Measurements from ENCODE around the gene RNPS1. TPM values are rescaled to one million over a fixed set of nuclear protein-coding genes. Genes with fewer than 3 reads are reported as not detected.
A peak's percentile ranks its signal among the peaks of the same experiment; 100 is the strongest.

RNPS1 gene
- total and polyA plus RNA-seq, 4 donors: 95.5 to 101 (median 97.4) TPM

GRCh38 chr16:2284797-2285576 is 17.1 kb upstream of the RNPS1 start:
- no peaks in the 10 kb centered on the region for H3K4me1 ChIP-seq (ENCODE audit: control insufficient read depth in 1 of 2, insufficient read depth in 2 of 2, low read length in 2 of 2)
- no peak overlapping the region for H3K4me3 ChIP-seq (ENCODE audit: low read length in 2 of 2)
- H3K27ac ChIP-seq (ENCODE audit: low read depth in 1 of 2, low read length in 2 of 2): no peak overlapping the region
- ATAC-seq (ENCODE audit: low FRiP score) (no peak), DNase-seq (peak in 1 of 2 donors; percentile 37)
- H3K9me3 ChIP-seq (ENCODE audit: control insufficient read depth, low read length): no peaks in the 10 kb centered on the region
- intact Hi-C loops (cut with DNase I): no loop called here
- peaks cover 0 to 6% of the 10 kb centered on the region in 2 donors for H3K36me3 ChIP-seq (ENCODE audit: control insufficient read depth in 1 of 2, insufficient read depth in 2 of 2, low read length in 1 of 2)
- 87 to 89% methylated on average over 34 to 35 of the region's 35 CpGs for WGBS, 2 donors
- no peaks in the 10 kb centered on the region for H3K27me3 ChIP-seq (ENCODE audit: control insufficient read depth in 1 of 2, insufficient read depth in 2 of 2, low read length in 1 of 2)

GRCh38 chr16:2284001-2284770 is 16.3 kb upstream of the RNPS1 start:
- 87% methylated on average over 36 to 37 of the region's 37 CpGs for WGBS, 2 donors
- DNase-seq (peak in 1 of 2 donors; percentile 47), ATAC-seq (ENCODE audit: low FRiP score) (no peak)
- no peaks in the 10 kb centered on the region for H3K4me1 ChIP-seq (ENCODE audit: control insufficient read depth in 1 of 2, insufficient read depth in 2 of 2, low read length in 2 of 2)
- H3K27me3 ChIP-seq (ENCODE audit: control insufficient read depth in 1 of 2, insufficient read depth in 2 of 2, low read length in 1 of 2): no peaks in the 10 kb centered on the region
- H3K27ac ChIP-seq (ENCODE audit: low read depth in 1 of 2, low read length in 2 of 2): no peak overlapping the region
- intact Hi-C loops (cut with DNase I): no loop called here
- no peaks in the 10 kb centered on the region for H3K9me3 ChIP-seq (ENCODE audit: control insufficient read depth, low read length)
- no peak overlapping the region for H3K4me3 ChIP-seq (ENCODE audit: low read length in 2 of 2)
- H3K36me3 ChIP-seq (ENCODE audit: control insufficient read depth in 1 of 2, insufficient read depth in 2 of 2, low read length in 1 of 2): peaks cover 0 to 4% of the 10 kb centered on the region in 2 donors

DNA sequence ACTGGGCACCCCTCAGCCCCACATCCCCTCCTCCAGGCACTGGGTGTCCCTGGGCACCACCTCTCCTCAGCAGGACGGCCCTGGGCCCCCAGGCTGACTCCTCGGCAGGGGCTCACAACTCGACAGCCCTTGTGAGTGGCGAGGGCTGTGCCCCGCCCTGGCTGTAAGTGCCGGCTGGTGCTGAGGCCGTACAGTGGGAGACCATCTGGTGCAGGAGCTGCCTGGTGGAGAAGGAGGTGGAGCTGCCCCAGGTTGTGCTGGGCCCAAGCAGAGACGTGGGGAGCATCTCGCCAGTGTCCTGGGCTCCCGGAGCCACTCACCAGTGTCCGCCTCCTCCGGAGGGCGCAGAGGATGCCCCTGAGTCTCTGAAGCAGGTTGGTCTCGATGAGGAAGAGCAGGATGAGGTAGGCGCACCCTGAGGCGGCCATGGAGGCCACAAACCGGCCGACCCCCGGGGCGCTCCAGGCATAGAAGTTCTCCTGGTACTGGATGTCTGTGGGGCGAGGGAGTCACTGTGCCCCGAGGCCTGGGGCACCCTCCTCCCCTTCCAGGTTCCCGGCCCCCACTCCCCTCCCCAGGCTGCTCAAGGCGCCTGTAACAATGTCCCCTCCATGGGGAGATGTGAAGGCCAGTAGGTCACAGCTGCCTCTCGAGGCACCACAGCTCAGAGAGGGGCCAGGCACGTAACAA is 15.1 kb upstream of the RNPS1 start:
- H3K9me3 ChIP-seq (ENCODE audit: control insufficient read depth, low read length): no peaks in the 10 kb centered on the region
- peaks cover 0 to 4% of the 10 kb centered on the region in 2 donors for H3K36me3 ChIP-seq (ENCODE audit: control insufficient read depth in 1 of 2, insufficient read depth in 2 of 2, low read length in 1 of 2)
- H3K27me3 ChIP-seq (ENCODE audit: control insufficient read depth in 1 of 2, insufficient read depth in 2 of 2, low read length in 1 of 2): no peaks in the 10 kb centered on the region
- WGBS, 2 donors: 85 to 87% methylated on average over 25 to 26 of the region's 26 CpGs
- no peak for DNase-seq
- intact Hi-C loops (cut with DNase I): no loop called here
- no peaks in the 10 kb centered on the region for H3K4me1 ChIP-seq (ENCODE audit: control insufficient read depth in 1 of 2, insufficient read depth in 2 of 2, low read length in 2 of 2)
- no peak overlapping the region for H3K4me3 ChIP-seq (ENCODE audit: low read length in 2 of 2)
- H3K27ac ChIP-seq (ENCODE audit: low read depth in 1 of 2, low read length in 2 of 2): no peak overlapping the region
- no peak for ATAC-seq (ENCODE audit: low FRiP score)

DNA sequence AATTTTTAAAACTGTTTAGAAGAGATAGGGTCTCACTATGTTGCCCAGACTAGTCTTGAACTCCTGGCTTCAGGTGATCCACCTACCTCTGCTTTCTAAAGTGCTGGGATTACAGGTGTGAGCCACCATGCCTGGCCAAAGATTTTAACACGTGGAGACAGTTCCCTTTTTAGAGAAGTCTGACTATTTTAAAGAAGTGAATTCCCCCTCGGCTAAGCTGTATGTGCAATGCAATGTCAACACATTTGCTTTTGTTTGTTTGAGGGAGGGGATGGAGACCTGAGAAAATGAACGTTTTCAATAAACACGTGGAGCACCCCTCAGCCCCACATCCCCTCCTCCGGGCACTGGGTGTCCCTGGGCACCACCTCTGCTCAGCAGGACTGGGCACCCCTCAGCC is 14.3 kb upstream of the RNPS1 start:
- DNase-seq (no peak), ATAC-seq (ENCODE audit: low FRiP score) (no peak)
- intact Hi-C loops (cut with DNase I): no loop called here
- Histone ChIP-seq H3K4me3 (ENCODE audit: low read length in 2 of 2) (no peak overlapping the region), H3K27ac (ENCODE audit: low read depth in 1 of 2, low read length in 2 of 2) (no peak overlapping the region), H3K9me3 (ENCODE audit: control insufficient read depth, low read length) (no peaks in the 10 kb centered on the region), H3K27me3 (ENCODE audit: control insufficient read depth in 1 of 2, insufficient read depth in 2 of 2, low read length in 1 of 2) (no peaks in the 10 kb centered on the region), H3K4me1 (ENCODE audit: control insufficient read depth in 1 of 2, insufficient read depth in 2 of 2, low read length in 2 of 2) (no peaks in the 10 kb centered on the region), H3K36me3 (ENCODE audit: control insufficient read depth in 1 of 2, insufficient read depth in 2 of 2, low read length in 1 of 2) (peaks cover 0 to 4% of the 10 kb centered on the region in 2 donors)
- WGBS, 2 donors: 65 to 74% methylated on average over 5 of the region's 5 CpGs

DNA sequence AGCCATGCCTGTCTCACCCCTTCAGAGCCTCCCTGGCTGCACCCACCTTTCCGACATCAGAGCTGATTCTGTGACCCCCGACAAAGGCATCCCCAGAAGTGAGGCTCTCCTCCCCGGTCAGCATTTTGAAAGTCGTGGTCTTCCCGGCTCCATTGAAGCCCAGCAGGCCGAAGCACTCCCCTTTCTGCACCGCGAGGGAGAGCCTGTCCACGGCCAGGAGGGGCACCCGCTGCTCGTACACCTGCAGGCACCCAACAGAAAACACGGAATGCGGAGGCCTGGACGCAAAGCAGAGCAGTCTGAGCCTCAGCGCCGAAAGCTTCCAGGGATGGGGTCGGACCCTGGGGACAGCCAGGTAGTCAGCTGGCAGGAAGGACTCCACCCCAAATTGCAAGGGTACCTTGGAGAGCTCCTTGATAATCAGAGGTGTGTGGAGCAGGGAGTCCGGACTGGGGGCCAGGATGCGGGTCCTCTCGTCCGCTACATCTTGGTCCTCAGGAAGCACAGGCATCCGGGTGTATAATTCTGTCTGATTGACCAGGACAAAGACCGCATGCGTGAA is 13.1 kb upstream of the RNPS1 start:
- H3K4me3 ChIP-seq (ENCODE audit: low read length in 2 of 2): no peak overlapping the region
- H3K9me3 ChIP-seq (ENCODE audit: control insufficient read depth, low read length): no peaks in the 10 kb centered on the region
- ATAC-seq (ENCODE audit: low FRiP score): no peak
- H3K4me1 ChIP-seq (ENCODE audit: control insufficient read depth in 1 of 2, insufficient read depth in 2 of 2, low read length in 2 of 2): no peaks in the 10 kb centered on the region
- DNase-seq: peak in 1 of 2 donors; percentile 35
- no peak overlapping the region for H3K27ac ChIP-seq (ENCODE audit: low read depth in 1 of 2, low read length in 2 of 2)
- intact Hi-C loops (cut with DNase I): no loop called here
- no peaks in the 10 kb centered on the region for H3K27me3 ChIP-seq (ENCODE audit: control insufficient read depth in 1 of 2, insufficient read depth in 2 of 2, low read length in 1 of 2)
- WGBS, 2 donors: 83 to 84% methylated on average over 24 of the region's 24 CpGs
- peaks cover 0 to 4% of the 10 kb centered on the region in 2 donors for H3K36me3 ChIP-seq (ENCODE audit: control insufficient read depth in 1 of 2, insufficient read depth in 2 of 2, low read length in 1 of 2)

- ATAC-seq (ENCODE audit: low FRiP score) (no peak), DNase-seq (peak in 1 of 2 donors; percentile 40)
- H3K4me3 ChIP-seq (ENCODE audit: low read length in 2 of 2): no peak overlapping the region
- H3K27ac ChIP-seq (ENCODE audit: low read depth in 1 of 2, low read length in 2 of 2): no peak overlapping the region
- no peaks in the 10 kb centered on the region for H3K9me3 ChIP-seq (ENCODE audit: control insufficient read depth, low read length)
- H3K27me3 ChIP-seq (ENCODE audit: control insufficient read depth in 1 of 2, insufficient read depth in 2 of 2, low read length in 1 of 2): no peaks in the 10 kb centered on the region
- H3K4me1 ChIP-seq (ENCODE audit: control insufficient read depth in 1 of 2, insufficient read depth in 2 of 2, low read length in 2 of 2): no peaks in the 10 kb centered on the region
- intact Hi-C loops (cut with DNase I): no loop called here
- 86 to 91% methylated on average over 8 of the region's 8 CpGs for WGBS, 2 donors
- peaks cover 0 to 4% of the 10 kb centered on the region in 2 donors for H3K36me3 ChIP-seq (ENCODE audit: control insufficient read depth in 1 of 2, insufficient read depth in 2 of 2, low read length in 1 of 2)
Observed at GRCh38 chr16:2280461-2280860, 12.5 kb upstream of the RNPS1 start.

DNA sequence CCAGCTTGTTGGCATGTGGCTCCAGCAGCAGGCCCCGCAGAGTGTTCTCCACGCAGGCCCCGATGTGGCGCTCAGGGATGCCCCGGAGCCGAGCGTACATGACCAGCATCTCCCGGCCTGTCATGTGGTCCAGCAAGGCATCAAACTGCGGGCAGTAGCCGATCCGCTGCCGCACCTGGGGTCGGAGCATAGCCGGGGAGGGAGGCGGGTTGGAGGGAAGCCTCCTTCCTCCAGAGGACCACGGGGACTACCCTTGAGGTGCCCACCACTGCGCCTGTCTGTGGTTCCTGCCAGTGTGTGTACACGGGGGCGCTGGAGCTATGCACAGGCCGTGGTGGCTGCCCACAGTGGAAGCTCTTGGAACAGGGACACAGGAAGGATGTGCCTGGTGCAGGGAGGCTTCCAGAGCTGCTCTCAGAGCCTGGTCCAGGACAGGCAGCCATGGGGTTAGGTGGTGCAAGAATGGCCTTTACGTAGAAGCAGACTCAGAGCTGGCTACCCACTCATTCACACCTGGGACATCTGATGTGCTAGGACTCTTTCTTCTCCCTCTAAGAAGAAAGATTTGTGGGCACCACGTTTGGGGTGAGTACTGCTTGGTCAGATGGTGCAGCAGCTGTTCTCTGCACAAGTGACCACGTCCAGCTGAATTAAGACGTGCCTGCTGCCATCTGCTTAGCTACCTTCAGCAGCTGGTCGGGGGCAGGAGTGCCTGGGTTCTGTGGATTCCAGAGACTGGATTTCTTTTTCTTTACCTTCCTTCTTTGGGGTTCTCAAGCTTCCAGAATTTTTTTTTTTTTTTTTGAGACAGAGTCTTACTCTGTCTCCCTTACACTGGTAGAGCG is 11.3 kb upstream of the RNPS1 start:
- no peak for ATAC-seq (ENCODE audit: low FRiP score)
- H3K36me3 ChIP-seq (ENCODE audit: control insufficient read depth in 1 of 2, insufficient read depth in 2 of 2, low read length in 1 of 2): no peaks in the 10 kb centered on the region
- no peaks in the 10 kb centered on the region for H3K27me3 ChIP-seq (ENCODE audit: control insufficient read depth in 1 of 2, insufficient read depth in 2 of 2, low read length in 1 of 2)
- H3K4me3 ChIP-seq (ENCODE audit: low read length in 2 of 2): no peak overlapping the region
- no peaks in the 10 kb centered on the region for H3K4me1 ChIP-seq (ENCODE audit: control insufficient read depth in 1 of 2, insufficient read depth in 2 of 2, low read length in 2 of 2)
- WGBS, 2 donors: 87 to 88% methylated on average over 26 of the region's 26 CpGs
- intact Hi-C loops (cut with DNase I): no loop called here
- no peak for DNase-seq
- H3K27ac ChIP-seq (ENCODE audit: low read depth in 1 of 2, low read length in 2 of 2): no peak overlapping the region
- H3K9me3 ChIP-seq (ENCODE audit: control insufficient read depth, low read length): no peaks in the 10 kb centered on the region

- H3K4me3 ChIP-seq (ENCODE audit: low read length in 2 of 2): no peak overlapping the region
- intact Hi-C loops (cut with DNase I): no loop called here
- ATAC-seq (ENCODE audit: low FRiP score): no peak
- no peaks in the 10 kb centered on the region for H3K4me1 ChIP-seq (ENCODE audit: control insufficient read depth in 1 of 2, insufficient read depth in 2 of 2, low read length in 2 of 2)
- no peak for DNase-seq
- no peaks in the 10 kb centered on the region for H3K9me3 ChIP-seq (ENCODE audit: control insufficient read depth, low read length)
- H3K27ac ChIP-seq (ENCODE audit: low read depth in 1 of 2, low read length in 2 of 2): no peak overlapping the region
- WGBS, 2 donors: 80 to 85% methylated on average over 14 of the region's 14 CpGs
- no peaks in the 10 kb centered on the region for H3K27me3 ChIP-seq (ENCODE audit: control insufficient read depth in 1 of 2, insufficient read depth in 2 of 2, low read length in 1 of 2)
- no peaks in the 10 kb centered on the region for H3K36me3 ChIP-seq (ENCODE audit: control insufficient read depth in 1 of 2, insufficient read depth in 2 of 2, low read length in 1 of 2)
Observed at GRCh38 chr16:2278272-2278608, 10.3 kb upstream of the RNPS1 start.

All from aorta (tissue), 5 donors.